GM12878 (cell line): Measurements from ENCODE around the gene RNF166. TPM values are rescaled to one million over a fixed set of nuclear protein-coding genes. Genes with fewer than 3 reads are reported as not detected.
A peak's percentile ranks its signal among the peaks of the same experiment; 100 is the strongest.

Source experiments
- ASH2L ChIP-seq: fragments of 300-600, 200-600 bp; sonication (generic); IDR thresholded peaks from 2 replicates; pipeline ENCODE4 v1.6.1; 2017; ENCODE audit warnings: low read depth, mild to moderate bottlenecking, borderline replicate concordance
- BACH1 ChIP-seq: fragments of 450-650 bp; IDR thresholded peaks from 2 replicates; pipeline ENCODE4 v1.6.1; 2017; ENCODE audit warnings: mild to moderate bottlenecking, borderline replicate concordance
- EED ChIP-seq: sonication (generic); IDR thresholded peaks from 2 replicates; pipeline ENCODE4 v1.6.1; 2016; ENCODE audit warnings: antibody characterized with exemption, low read depth
- KDM1A ChIP-seq: fragments of 200-600 bp; sonication (generic); IDR thresholded peaks from 2 replicates; pipeline ENCODE4 v1.6.1; 2016; ENCODE audit warnings: borderline replicate concordance
- MXI1 ChIP-seq: fragments of 150-350 bp; IDR thresholded peaks from 2 replicates; pipeline ENCODE4 v1.6.1; 2011; ENCODE audit warnings: low read depth, mild to moderate bottlenecking, inconsistent platforms, low read length, improper control_type of control experiment
- NBN ChIP-seq: fragments of 450-650 bp; IDR thresholded peaks from 2 replicates; pipeline ENCODE4 v1.6.1; 2016
- NFYB ChIP-seq: IDR thresholded peaks from 2 replicates; pipeline ENCODE4 v1.6.1; 2011; ENCODE audit warnings: low read depth, mild to moderate bottlenecking, low read length, improper control_type of control experiment, moderate library complexity; ENCODE audit not compliant: insufficient read depth
- RUNX3 ChIP-seq: IDR thresholded peaks from 2 replicates; pipeline ENCODE4 v1.6.1; 2012; ENCODE audit warnings: low read length, inconsistent platforms
- TCF12 ChIP-seq: IDR thresholded peaks from 2 replicates; pipeline ENCODE4 v1.6.1; 2011; ENCODE audit warnings: low read depth, mild to moderate bottlenecking, low read length
- YY1 ChIP-seq: IDR thresholded peaks from 2 replicates; pipeline ENCODE4 v1.6.1; 2011; ENCODE audit warnings: low read depth, mild to moderate bottlenecking, low read length
- ZBTB4 ChIP-seq: fragments of 450-650 bp; formaldehyde crosslinking; IDR thresholded peaks from 2 replicates; pipeline ENCODE4 v1.4.0; 2022; ENCODE audit warnings: mild to moderate bottlenecking, moderate library complexity
- ZBTB40 ChIP-seq: fragments of 450-650 bp; IDR thresholded peaks from 2 replicates; pipeline ENCODE4 v1.6.1; 2016; ENCODE audit warnings: mild to moderate bottlenecking, moderate library complexity, borderline replicate concordance
- ZNF592 ChIP-seq: fragments of 450-650 bp; IDR thresholded peaks from 2 replicates; pipeline ENCODE4 v1.6.1; 2017; ENCODE audit warnings: mild to moderate bottlenecking, moderate library complexity
- polyA plus RNA-seq, 11 experiments: library from polyadenylated mRNA; depleted of rRNA in 4 of 11; unstranded in 6 of 11; stranded (reverse) in 5 of 11; fragments of >200 nt; fragmentation: Nextera tagmentation in 4 of 11; fragmentation: Illumina TruSeq in 1 of 11; extraction: Ambion mirVana in 4 of 11; extraction: Trizol in 1 of 11; gene quantifications; 1 replicate in 1 of 11; 2 replicates in 10 of 11; pipeline versions ENCODE4 v1.2.1 to v1.2.3, GENCODE V29; 2011 to 2016; ENCODE audit warnings: inconsistent platforms in 2 of 11, missing spikeins in 2 of 11, low read depth in 1 of 11
- total RNA-seq, 4 experiments: library from RNA; depleted of rRNA in 3 of 4; stranded (reverse); fragments of >200 nt in 3 of 4; fragmentation: Illumina TruSeq in 1 of 4; extraction: Trizol in 1 of 4; gene quantifications; 2 replicates each; pipeline versions ENCODE4 v1.2.1 to v1.2.3, GENCODE V29; 2013 to 2021
- TF ChIP-seq, protein P1 (sequence below): fragments of 450-650 bp; IDR thresholded peaks from 2 replicates; pipeline ENCODE4 v1.6.1; 2017; ENCODE audit warnings: mild to moderate bottlenecking, moderate library complexity

RNF166 gene
- total and polyA plus RNA-seq, 10 of the 15 experiments (the other 5 are each of a cell fraction or from before 2014, with no cell fraction given), result 0.48 to 32.8 (median 12.1) TPM

GRCh38 chr16:88706229-88706964 lies at the start of gene RNF166, which contains the start of gene CTU2 (continued):
- TF ChIP-seq ZBTB40, result no peak
- TF ChIP-seq ASH2L, result no peak
- TF ChIP-seq EED, result no peak
- peak; percentile 75 for TF ChIP-seq BACH1
- no peak for TF ChIP-seq TCF12
- TF ChIP-seq ZNF592, result peak; percentile 90; the same call in 1 of the 2 replicates
- TF ChIP-seq RUNX3, result peak; percentile 67
- no peak for TF ChIP-seq ZBTB4 (CRISPR knock-in tag)
- TF ChIP-seq KDM1A, result no peak
- TF ChIP-seq YY1, result peak; percentile 83
- TF ChIP-seq, protein P1, sequence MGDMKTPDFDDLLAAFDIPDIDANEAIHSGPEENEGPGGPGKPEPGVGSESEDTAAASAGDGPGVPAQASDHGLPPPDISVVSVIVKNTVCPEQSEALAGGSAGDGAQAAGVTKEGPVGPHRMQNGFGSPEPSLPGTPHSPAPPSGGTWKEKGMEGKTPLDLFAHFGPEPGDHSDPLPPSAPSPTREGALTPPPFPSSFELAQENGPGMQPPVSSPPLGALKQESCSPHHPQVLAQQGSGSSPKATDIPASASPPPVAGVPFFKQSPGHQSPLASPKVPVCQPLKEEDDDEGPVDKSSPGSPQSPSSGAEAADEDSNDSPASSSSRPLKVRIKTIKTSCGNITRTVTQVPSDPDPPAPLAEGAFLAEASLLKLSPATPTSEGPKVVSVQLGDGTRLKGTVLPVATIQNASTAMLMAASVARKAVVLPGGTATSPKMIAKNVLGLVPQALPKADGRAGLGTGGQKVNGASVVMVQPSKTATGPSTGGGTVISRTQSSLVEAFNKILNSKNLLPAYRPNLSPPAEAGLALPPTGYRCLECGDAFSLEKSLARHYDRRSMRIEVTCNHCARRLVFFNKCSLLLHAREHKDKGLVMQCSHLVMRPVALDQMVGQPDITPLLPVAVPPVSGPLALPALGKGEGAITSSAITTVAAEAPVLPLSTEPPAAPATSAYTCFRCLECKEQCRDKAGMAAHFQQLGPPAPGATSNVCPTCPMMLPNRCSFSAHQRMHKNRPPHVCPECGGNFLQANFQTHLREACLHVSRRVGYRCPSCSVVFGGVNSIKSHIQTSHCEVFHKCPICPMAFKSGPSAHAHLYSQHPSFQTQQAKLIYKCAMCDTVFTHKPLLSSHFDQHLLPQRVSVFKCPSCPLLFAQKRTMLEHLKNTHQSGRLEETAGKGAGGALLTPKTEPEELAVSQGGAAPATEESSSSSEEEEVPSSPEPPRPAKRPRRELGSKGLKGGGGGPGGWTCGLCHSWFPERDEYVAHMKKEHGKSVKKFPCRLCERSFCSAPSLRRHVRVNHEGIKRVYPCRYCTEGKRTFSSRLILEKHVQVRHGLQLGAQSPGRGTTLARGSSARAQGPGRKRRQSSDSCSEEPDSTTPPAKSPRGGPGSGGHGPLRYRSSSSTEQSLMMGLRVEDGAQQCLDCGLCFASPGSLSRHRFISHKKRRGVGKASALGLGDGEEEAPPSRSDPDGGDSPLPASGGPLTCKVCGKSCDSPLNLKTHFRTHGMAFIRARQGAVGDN, result peak; percentile 81
- peak; percentile 100 for TF ChIP-seq MXI1
- TF ChIP-seq NFYB, result no peak
- no peak for TF ChIP-seq NBN
